ENCODE data around the gene SHMT2. TPM values are rescaled to one million over a fixed set of nuclear protein-coding genes. Genes with fewer than 3 reads are reported as not detected.

The SHMT2 gene
- total and polyA plus RNA-seq, 9 of the 15 experiments (the other 6 are each of a cell fraction or from before 2014, with no cell fraction given), result 46.1 to 319 (median 115) TPM

- TF ChIP-seq ZNF431 (CRISPR knock-in tag; IDR thresholded peaks at IDR 0.05) (no peak), ZNF124 (CRISPR knock-in tag; IDR thresholded peaks at IDR 0.05) (no peak), TCF3 (CRISPR knock-in tag; IDR thresholded peaks at IDR 0.05) (no peak), PRMT5 (CRISPR knock-in tag; IDR thresholded peaks at IDR 0.05) (no peak)
These were observed 3.8 kb upstream of the SHMT2 start (continued) for GRCh38 chr12:57225680-57226210.

- Histone ChIP-seq H3K36me3 (ENCODE audit: control insufficient read depth, insufficient read depth, low read length) (peaks cover 13% of the 10 kb centered on the region; the same call in 2 of the 3 replicates), H2AFZ (ENCODE audit: low read depth, low read length) (peak overlapping the region; percentile 81), H3K27ac (ENCODE audit: extremely low read depth, low read depth, low read length) (peak overlapping the region; percentile 39; the same call in 2 of the 3 replicates), H3K9me3 (replicated peaks; ENCODE audit: control insufficient read depth, insufficient read depth, low read depth, low read length) (no peaks in the 10 kb centered on the region), H3K4me2 (ENCODE audit: insufficient read depth, low read length) (peak overlapping the region; percentile 69), H4K20me1 (replicated peaks; ENCODE audit: control insufficient read depth, insufficient read depth, low read length) (peaks cover 12% of the 10 kb centered on the region), H3K79me2 (ENCODE audit: control insufficient read depth, insufficient read depth, low read length) (peaks cover 26% of the 10 kb centered on the region), H3K9me1 (ENCODE audit: control insufficient read depth, insufficient read depth, low read length) (peaks cover 7% of the 10 kb centered on the region), H3K4me3 (peak overlapping the region; percentile 17; the same call in 1 of the 2 replicates), H3K9ac (ENCODE audit: insufficient read depth in 1 of 2, low read depth in 2 of 2, low read length in 2 of 2) (peak overlapping the region; percentile 59 to 87), H3K4me1 (replicated peaks in 1 of 2; ENCODE audit: control insufficient read depth in 2 of 2, insufficient read depth in 2 of 2, low read length in 2 of 2) (peaks cover 42 to 57% of the 10 kb centered on the region in 2 experiments), H3K27me3 (ENCODE audit: control insufficient read depth in 2 of 2, insufficient read depth in 2 of 2, low read length in 2 of 2) (peaks cover 0 to 3% of the 10 kb centered on the region in 2 experiments; a peak in 2 of 5 replicates)
- intact Hi-C loops (cut with micrococcal nuclease), result no loop called here
- 31% methylated on average over 16 of the region's 35 CpGs for WGBS (ENCODE audit: insufficient coverage, low coverage, missing lambda C conversion rate)
- ChIA-PET CTCF (ENCODE audit: low intra/inter-chr PET ratio) (no interaction called here), POLR2A (interaction anchor here (0.6 to 1.5 kb wide), 7 partner anchors 7 to 271 kb away, joined by 3 to 8 read pairs (median 3); a partner anchor contains a TSS)
- ATAC-seq (no peak), FAIRE-seq (no peak), DNase-seq (ENCODE audit: extremely low read depth in 1 of 4, low spot score in 3 of 4) (peak; percentile 52 to 57 (median 54))
- no TSS peak for BruUV-seq (replicated peaks)
- in situ Hi-C loops (cut with MboI), result no loop called here
- TF ChIP-seq HDAC1 (IDR thresholded peaks at IDR 0.05), result no peak
- 0 out of 2 replicates have a peak, but pooled peaks have one; percentile 27 for TF ChIP-seq ZNF511 (CRISPR knock-in tag; IDR thresholded peaks at IDR 0.05)
- peak; percentile 27; the same call in 1 of the 2 replicates for TF ChIP-seq TFAP4 (CRISPR knock-in tag; IDR thresholded peaks at IDR 0.05; ENCODE audit: borderline replicate concordance)
- peak; percentile 71 for TF ChIP-seq EGR1 (conservative IDR thresholded peaks at IDR 0.05)
- 0 out of 2 replicates have a peak, but pooled peaks have one; percentile 16 for TF ChIP-seq POLR2G (IDR thresholded peaks at IDR 0.05; ENCODE audit: low read depth, low read length)
- TF ChIP-seq VEZF1 (CRISPR knock-in tag; IDR thresholded peaks at IDR 0.05), result peak; percentile 63; the same call in 1 of the 2 replicates
- TF ChIP-seq NELFE (IDR thresholded peaks at IDR 0.05; ENCODE audit: insufficient read depth, insufficient read length), result no peak
- no peak for TF ChIP-seq ERF (CRISPR knock-in tag; IDR thresholded peaks at IDR 0.05)
- no peak for TF ChIP-seq ZNF512 (tag; IDR thresholded peaks at IDR 0.05)
- no peak for TF ChIP-seq TEAD1 (CRISPR knock-in tag; IDR thresholded peaks at IDR 0.05)
These were observed 2.8 kb upstream of the SHMT2 start for GRCh38 chr12:57226588-57227314.

Measured in K562 (cell line).